PC-3 (cell line): ENCODE results near the gene NKAIN2. TPM values are rescaled to one million over a fixed set of nuclear protein-coding genes. Genes with fewer than 3 reads are reported as not detected.

Source experiments
- ATAC-seq: fragments of 200-7000 bp; cut with Tn5 transposase; 2 replicates; pipeline ENCODE4 v1.9.1; 2020; ENCODE audit warnings: mild to moderate bottlenecking, moderate library complexity
- BruUV-seq: library from RNA; stranded (reverse); fragments of 400-500 nt; replicated peaks from 2 replicates; lab custom pipeline; 2021; lab: Mats Ljungman, UMichigan
- CTCF ChIA-PET: fragments of 300-600 bp; sonication (Branson Sonifier 250); formaldehyde crosslinking; loops from one replicate; lab custom pipeline; 2022; ENCODE audit warnings: antibody characterized with exemption; lab: Charles Lee
- POLR2A ChIA-PET: fragments of 300-600 bp; sonication (Branson Sonifier 250); formaldehyde crosslinking; loops from one replicate; lab custom pipeline; 2022; ENCODE audit warnings: antibody characterized with exemption; ENCODE audit not compliant: unreplicated experiment; lab: Charles Lee
- DNase-seq: peaks from one replicate; pipeline ENCODE4 v3.0.0-alpha.2; 2015
- H2AFZ ChIP-seq: fragments of 300-600 bp; sonication (generic); 2 replicates; pipeline ENCODE4 v1.6.0; 2016; ENCODE audit warnings: antibody characterized with exemption, low read length
- H3F3A ChIP-seq: fragments of 300-600 bp; sonication (generic); one replicate; pipeline ENCODE4 v1.6.0; 2017; ENCODE audit warnings: antibody characterized with exemption, low read length, control low read depth, mild to moderate bottlenecking; ENCODE audit not compliant: unreplicated experiment
- H3K27ac ChIP-seq: fragments of 300-600 bp; sonication (generic); 2 replicates; pipeline ENCODE4 v1.5.1; 2016; ENCODE audit warnings: mild to moderate bottlenecking, low read length
- H3K27me3 ChIP-seq: fragments of 300-600 bp; sonication (generic); 2 replicates; pipeline ENCODE4 v1.6.1; 2016; ENCODE audit warnings: low read length, mixed read lengths
- H3K36me3 ChIP-seq: fragments of 300-600 bp; sonication (generic); 2 replicates; pipeline ENCODE4 v1.6.1; 2016; ENCODE audit warnings: low read depth, mixed run types, low read length, mixed read lengths
- H3K4me1 ChIP-seq: fragments of 300-600 bp; sonication (generic); 2 replicates; pipeline ENCODE4 v1.5.1; 2016; ENCODE audit warnings: low read length; ENCODE audit not compliant: insufficient read depth
- H3K4me2 ChIP-seq: fragments of 300-600 bp; sonication (generic); 2 replicates; pipeline ENCODE4 v1.6.0; 2016; ENCODE audit warnings: low read length
- H3K4me3 ChIP-seq: fragments of 300-600 bp; sonication (generic); 2 replicates; pipeline ENCODE4 v1.5.1; 2016; ENCODE audit warnings: mild to moderate bottlenecking, low read length, mixed read lengths
- H3K79me2 ChIP-seq: fragments of 300-600 bp; sonication (generic); 2 replicates; pipeline ENCODE4 v1.6.1; 2017; ENCODE audit warnings: low read length, mixed read lengths
- H3K9ac ChIP-seq: fragments of 300-600 bp; sonication (generic); 2 replicates; pipeline ENCODE4 v1.6.0; 2016; ENCODE audit warnings: mild to moderate bottlenecking, low read length
- H3K9me2 ChIP-seq: fragments of 300-600 bp; sonication (generic); replicated peaks from 2 replicates; pipeline ENCODE4 v1.6.1; 2016; ENCODE audit warnings: mixed run types, low read length, mixed read lengths
- H3K9me3 ChIP-seq: fragments of 300-600 bp; sonication (generic); 2 replicates; pipeline ENCODE4 v1.6.1; 2016; ENCODE audit warnings: low read length, mixed read lengths
- H4K20me1 ChIP-seq: fragments of 300-600 bp; sonication (generic); 2 replicates; pipeline ENCODE4 v1.6.1; 2016; ENCODE audit warnings: low read length, mixed read lengths
- EZH2 ChIP-seq: fragments of 300-600 bp; sonication (generic); IDR thresholded peaks from one replicate; pipeline ENCODE4 v1.6.1; 2017; ENCODE audit warnings: antibody characterized with exemption, mild to moderate bottlenecking, low read length; ENCODE audit not compliant: unreplicated experiment
- EZH2phosphoT487 ChIP-seq: fragments of 300-600 bp; sonication (generic); IDR thresholded peaks from 2 replicates; pipeline ENCODE4 v1.6.1; 2018; ENCODE audit warnings: mild to moderate bottlenecking, antibody characterized with exemption, low read length, borderline replicate concordance
- intact Hi-C: fragments of 100-400 bp; cut with micrococcal nuclease; formaldehyde crosslinking; loops from 2 replicates; pipeline ENCODE4 v1.9.0; 2023
- total RNA-seq: library from RNA; depleted of rRNA; stranded (reverse); fragments of >200 nt; gene quantifications from 2 replicates; pipeline ENCODE4 v1.2.3, GENCODE V29; 2014
- TF ChIP-seq, protein P1 (sequence below): fragments of 300-600 bp; sonication (generic); conservative IDR thresholded peaks from 2 replicates; pipeline ENCODE4 v1.5.1; 2017; ENCODE audit warnings: antibody characterized with exemption, low read depth, mild to moderate bottlenecking, low read length

NKAIN2 gene
- total RNA-seq, 1 experiment from 2014 or later = not detected

DNA sequence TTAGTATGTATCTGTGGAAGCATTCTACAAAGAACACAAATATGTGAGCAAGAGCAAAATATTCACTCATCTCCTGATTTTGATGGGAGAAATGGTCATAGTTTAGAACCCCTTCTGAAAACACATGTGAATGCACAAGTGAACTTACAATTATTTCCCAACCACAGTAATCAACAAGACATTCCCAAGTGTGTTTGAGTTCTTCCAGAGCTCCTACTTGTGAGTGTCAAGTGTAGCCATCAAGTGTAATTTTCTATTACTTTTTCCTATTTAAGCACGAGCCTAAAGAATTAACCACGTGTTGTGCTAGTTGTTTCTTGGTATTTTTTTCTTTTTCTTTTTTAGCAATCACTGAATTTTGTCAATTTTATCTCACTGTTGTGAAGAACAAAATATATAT, 402.3 kb downstream of the NKAIN2 start:
- no peaks in the 10 kb centered on the region for H3K9me3 ChIP-seq
- TF ChIP-seq EZH2 (no peak), EZH2phosphoT487 (no peak)
- TF ChIP-seq, protein P1, sequence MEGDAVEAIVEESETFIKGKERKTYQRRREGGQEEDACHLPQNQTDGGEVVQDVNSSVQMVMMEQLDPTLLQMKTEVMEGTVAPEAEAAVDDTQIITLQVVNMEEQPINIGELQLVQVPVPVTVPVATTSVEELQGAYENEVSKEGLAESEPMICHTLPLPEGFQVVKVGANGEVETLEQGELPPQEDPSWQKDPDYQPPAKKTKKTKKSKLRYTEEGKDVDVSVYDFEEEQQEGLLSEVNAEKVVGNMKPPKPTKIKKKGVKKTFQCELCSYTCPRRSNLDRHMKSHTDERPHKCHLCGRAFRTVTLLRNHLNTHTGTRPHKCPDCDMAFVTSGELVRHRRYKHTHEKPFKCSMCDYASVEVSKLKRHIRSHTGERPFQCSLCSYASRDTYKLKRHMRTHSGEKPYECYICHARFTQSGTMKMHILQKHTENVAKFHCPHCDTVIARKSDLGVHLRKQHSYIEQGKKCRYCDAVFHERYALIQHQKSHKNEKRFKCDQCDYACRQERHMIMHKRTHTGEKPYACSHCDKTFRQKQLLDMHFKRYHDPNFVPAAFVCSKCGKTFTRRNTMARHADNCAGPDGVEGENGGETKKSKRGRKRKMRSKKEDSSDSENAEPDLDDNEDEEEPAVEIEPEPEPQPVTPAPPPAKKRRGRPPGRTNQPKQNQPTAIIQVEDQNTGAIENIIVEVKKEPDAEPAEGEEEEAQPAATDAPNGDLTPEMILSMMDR = no peak
- no peaks in the 10 kb centered on the region for H3K27me3 ChIP-seq
- H3K27ac ChIP-seq = no peak overlapping the region
- no peaks in the 10 kb centered on the region for H3K4me1 ChIP-seq
- H2AFZ ChIP-seq = no peak overlapping the region
- ChIA-PET CTCF (no interaction called here), POLR2A (no interaction called here)
- no peaks in the 10 kb centered on the region for H4K20me1 ChIP-seq
- H3K4me3 ChIP-seq = no peak overlapping the region
- DNase-seq (no peak), ATAC-seq (no peak)
- no TSS peak for BruUV-seq
- no peaks in the 10 kb centered on the region for H3K79me2 ChIP-seq
- H3K9ac ChIP-seq = no peak overlapping the region
- no peaks in the 10 kb centered on the region for H3K9me2 ChIP-seq
- H3F3A ChIP-seq = no peaks in the 10 kb centered on the region
- intact Hi-C loops = no loop called here
- no peak overlapping the region for H3K4me2 ChIP-seq
- no peaks in the 10 kb centered on the region for H3K36me3 ChIP-seq

DNA sequence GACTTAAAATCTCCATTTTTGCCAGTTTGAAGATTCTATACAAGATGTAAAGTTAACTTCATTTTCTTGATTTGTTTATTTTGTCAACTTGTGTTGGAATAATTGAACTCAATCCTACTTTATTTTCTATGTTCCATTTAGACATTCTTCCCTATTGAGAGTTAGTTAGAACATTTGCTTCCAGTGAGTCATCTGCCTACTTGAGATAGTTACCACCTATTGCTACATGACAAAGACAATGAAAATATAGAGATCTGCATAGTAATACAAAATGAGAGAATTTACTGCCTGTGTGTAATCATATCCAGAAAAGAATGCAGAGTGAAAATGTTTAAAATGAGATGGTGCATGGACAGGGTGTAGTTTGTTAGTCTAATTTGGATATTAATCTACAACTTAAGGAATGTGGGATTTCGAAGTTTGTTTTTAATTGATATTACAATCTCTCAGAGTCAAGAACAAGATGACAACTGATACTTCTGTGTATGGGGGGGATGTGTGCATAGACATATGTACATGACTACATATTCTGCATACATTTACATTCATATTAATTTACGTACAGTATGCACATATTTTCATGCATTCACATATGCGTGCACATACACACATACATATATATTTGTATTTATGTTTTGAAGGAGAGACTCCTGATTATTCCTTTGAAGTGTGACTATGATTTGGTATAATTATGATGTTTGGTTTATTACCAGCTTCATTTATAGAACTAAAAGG, 420.1 kb downstream of the NKAIN2 start:
- no peaks in the 10 kb centered on the region for H3K79me2 ChIP-seq
- no peaks in the 10 kb centered on the region for H4K20me1 ChIP-seq
- no peak overlapping the region for H3K27ac ChIP-seq
- POLR2A ChIA-PET = no interaction called here
- H3K27me3 ChIP-seq = no peaks in the 10 kb centered on the region
- CTCF ChIA-PET = no interaction called here
- H3K4me2 ChIP-seq = no peak overlapping the region
- H3K9me2 ChIP-seq = no peaks in the 10 kb centered on the region
- no peaks in the 10 kb centered on the region for H3F3A ChIP-seq
- DNase-seq (no peak), ATAC-seq (no peak)
- H3K4me3 ChIP-seq = no peak overlapping the region
- no peak overlapping the region for H3K9ac ChIP-seq
- no peaks in the 10 kb centered on the region for H3K36me3 ChIP-seq
- BruUV-seq = no TSS peak
- no peaks in the 10 kb centered on the region for H3K4me1 ChIP-seq
- no peak overlapping the region for H2AFZ ChIP-seq
- intact Hi-C loops = no loop called here
- H3K9me3 ChIP-seq = no peaks in the 10 kb centered on the region
- TF ChIP-seq EZH2 (no peak), EZH2phosphoT487 (no peak)
- TF ChIP-seq, protein P1 = no peak

DNA sequence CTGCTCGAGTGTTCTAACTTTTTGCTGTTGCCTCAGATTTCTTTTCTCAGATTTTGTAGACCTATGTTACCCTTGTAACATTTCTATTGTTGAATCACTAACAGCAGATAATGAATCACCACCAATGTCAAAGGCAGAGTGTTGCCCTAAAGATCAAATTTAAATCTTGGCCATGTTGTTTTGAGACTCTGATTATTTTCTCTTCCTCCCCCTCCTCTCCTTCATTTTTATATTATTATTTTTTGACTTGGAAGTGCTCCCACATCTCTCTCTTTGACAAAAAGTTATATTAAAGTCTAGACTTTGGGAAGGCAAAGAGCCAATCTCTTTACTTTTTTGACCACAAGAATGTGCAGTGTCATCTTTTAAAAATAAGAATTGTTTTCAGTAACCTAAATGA, 422.7 kb downstream of the NKAIN2 start:
- Histone ChIP-seq H3F3A (no peaks in the 10 kb centered on the region), H4K20me1 (no peaks in the 10 kb centered on the region), H3K9me3 (no peaks in the 10 kb centered on the region), H2AFZ (no peak overlapping the region), H3K79me2 (no peaks in the 10 kb centered on the region), H3K27ac (no peak overlapping the region), H3K4me2 (no peak overlapping the region), H3K27me3 (no peaks in the 10 kb centered on the region), H3K4me3 (no peak overlapping the region), H3K9me2 (no peaks in the 10 kb centered on the region), H3K36me3 (no peaks in the 10 kb centered on the region), H3K9ac (no peak overlapping the region), H3K4me1 (no peaks in the 10 kb centered on the region)
- DNase-seq (no peak), ATAC-seq (no peak)
- POLR2A ChIA-PET = no interaction called here
- no TSS peak for BruUV-seq
- TF ChIP-seq, protein P1 = no peak
- TF ChIP-seq EZH2phosphoT487 (no peak), EZH2 (no peak)
- intact Hi-C loops = no loop called here
- CTCF ChIA-PET = no interaction called here
